ENCODE results near the gene EFNA5. TPM values are rescaled to one million over a fixed set of nuclear protein-coding genes. Genes with fewer than 3 reads are reported as not detected.
"Not testable (repeated sequence)": the region's sequence is repeated elsewhere in the genome, so short reads cannot be mapped to it uniquely, and the experiment has no call there.

EFNA5 gene
- total RNA-seq, 2 experiments from 2014 or later: not detected

GRCh38 chr5:107436201-107436600 lies 234.5 kb downstream of the EFNA5 start:
- Histone ChIP-seq H3K27ac (ENCODE audit: low read depth in 1 of 2, low read length in 2 of 2) (no peak overlapping the region), H3K9me3 (ENCODE audit: control insufficient read depth in 1 of 2, insufficient read depth in 1 of 2, low read length in 2 of 2) (no peaks in the 10 kb centered on the region), H3K27me3 (ENCODE audit: control insufficient read depth in 1 of 2, insufficient read depth in 2 of 2, low read length in 2 of 2) (no peaks in the 10 kb centered on the region), H3K36me3 (ENCODE audit: insufficient read depth, low read length) (no peaks in the 10 kb centered on the region), H3K4me1 (ENCODE audit: insufficient read depth, low read length) (no peaks in the 10 kb centered on the region), H3K4me3 (ENCODE audit: low read length) (no peak overlapping the region)
- H3K4me3 Mint-ChIP-seq: no peak overlapping the region
- peaks cover 5% of the 10 kb centered on the region for H3K9me3 Mint-ChIP-seq
- H3K27ac Mint-ChIP-seq: no peak overlapping the region
- H3K36me3 Mint-ChIP-seq (ENCODE audit: low read depth): no peaks in the 10 kb centered on the region
- intact Hi-C loops (cut with DNase I, micrococcal nuclease): no loop called here
- no peak for TF ChIP-seq CTCF (IDR thresholded peaks at IDR 0.05)
- no peaks in the 10 kb centered on the region for H3K4me1 Mint-ChIP-seq (ENCODE audit: low read depth)
- ChIA-PET POLR2A (no interaction called here), CTCF (no interaction called here)
- no peak for ATAC-seq (ENCODE audit: poor library complexity)
- no peak for DNase-seq
- no peaks in the 10 kb centered on the region for H3K27me3 Mint-ChIP-seq

DNA sequence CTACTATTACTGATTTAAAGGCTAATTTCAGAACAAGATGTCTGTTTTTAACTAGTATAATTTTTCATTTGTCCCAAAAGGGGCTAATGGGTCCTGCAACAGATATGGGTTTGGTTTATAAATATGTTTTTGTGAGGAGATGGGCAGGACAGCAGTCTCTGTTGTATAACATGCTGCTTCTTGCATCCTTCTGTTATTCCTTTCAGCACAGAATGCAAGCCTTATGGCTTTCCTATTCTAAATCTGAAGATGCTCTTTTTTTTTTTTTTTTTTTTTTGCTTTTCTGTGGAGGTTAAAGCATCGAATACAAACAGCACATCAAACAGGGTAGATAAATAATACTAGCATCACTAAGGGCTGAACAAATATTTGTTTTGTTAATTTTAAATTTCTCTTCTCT lies 235.7 kb downstream of the EFNA5 start:
- no peaks in the 10 kb centered on the region for H3K27me3 ChIP-seq (ENCODE audit: control insufficient read depth in 1 of 2, insufficient read depth in 2 of 2, low read length in 2 of 2)
- no peaks in the 10 kb centered on the region for H3K27me3 Mint-ChIP-seq
- POLR2A ChIA-PET: no interaction called here
- no peak overlapping the region for H3K4me3 ChIP-seq (ENCODE audit: low read length)
- no peak for DNase-seq
- no peaks in the 10 kb centered on the region for H3K4me1 Mint-ChIP-seq (ENCODE audit: low read depth)
- no peak for ATAC-seq (ENCODE audit: poor library complexity)
- H3K9me3 Mint-ChIP-seq: peaks cover 5% of the 10 kb centered on the region
- CTCF ChIA-PET: interaction anchor here (1.2 kb wide), 1 partner anchor 19 kb away, joined by 3 read pairs; no protein-coding TSS in a partner anchor
- no peaks in the 10 kb centered on the region for H3K36me3 ChIP-seq (ENCODE audit: insufficient read depth, low read length)
- H3K4me3 Mint-ChIP-seq: no peak overlapping the region
- no peaks in the 10 kb centered on the region for H3K4me1 ChIP-seq (ENCODE audit: insufficient read depth, low read length)
- intact Hi-C loops (cut with DNase I, micrococcal nuclease): no loop called here
- no peaks in the 10 kb centered on the region for H3K36me3 Mint-ChIP-seq (ENCODE audit: low read depth)
- H3K27ac Mint-ChIP-seq: no peak overlapping the region
- no peaks in the 10 kb centered on the region for H3K9me3 ChIP-seq (ENCODE audit: control insufficient read depth in 1 of 2, insufficient read depth in 1 of 2, low read length in 2 of 2)
- no peak for TF ChIP-seq CTCF (IDR thresholded peaks at IDR 0.05)
- H3K27ac ChIP-seq (ENCODE audit: low read depth in 1 of 2, low read length in 2 of 2): no peak overlapping the region

DNA sequence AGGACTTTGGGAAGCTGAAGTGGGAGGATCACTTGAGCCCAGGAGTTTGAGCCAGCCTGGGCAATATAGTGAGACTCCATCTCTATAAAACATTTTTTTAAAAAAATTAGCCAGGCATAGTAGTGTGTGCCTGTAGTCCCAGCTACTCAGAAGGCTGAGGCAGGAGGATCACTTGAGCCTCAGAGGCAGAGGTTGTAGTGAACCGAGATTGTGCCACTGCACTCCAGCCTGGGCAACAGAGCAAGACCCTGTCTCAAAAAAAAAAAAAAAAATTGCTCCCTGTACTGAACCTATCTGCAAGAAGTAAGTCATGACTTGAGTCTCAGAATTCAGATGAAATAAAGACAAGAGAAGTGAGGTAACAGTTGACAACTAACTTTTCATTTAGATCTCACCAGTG lies 237.1 kb downstream of the EFNA5 start:
- H3K27me3 Mint-ChIP-seq; H3K27ac Mint-ChIP-seq; H3K4me3 Mint-ChIP-seq; H3K9me3 ChIP-seq (ENCODE audit: control insufficient read depth in 1 of 2, insufficient read depth in 1 of 2, low read length in 2 of 2); DNase-seq; H3K36me3 Mint-ChIP-seq (ENCODE audit: low read depth); H3K36me3 ChIP-seq (ENCODE audit: insufficient read depth, low read length); H3K4me1 ChIP-seq (ENCODE audit: insufficient read depth, low read length); H3K4me1 Mint-ChIP-seq (ENCODE audit: low read depth); ATAC-seq (ENCODE audit: poor library complexity); POLR2A ChIA-PET; H3K27ac ChIP-seq (ENCODE audit: low read depth in 1 of 2, low read length in 2 of 2); H3K9me3 Mint-ChIP-seq; intact Hi-C loops (cut with DNase I, micrococcal nuclease); H3K27me3 ChIP-seq (ENCODE audit: control insufficient read depth in 1 of 2, insufficient read depth in 2 of 2, low read length in 2 of 2); H3K4me3 ChIP-seq (ENCODE audit: low read length): not testable (repeated sequence)
- CTCF ChIA-PET: interaction anchor here (1.2 kb wide), 2 partner anchors 9 to 21 kb away, joined by 3 read pairs; no protein-coding TSS in a partner anchor

DNA sequence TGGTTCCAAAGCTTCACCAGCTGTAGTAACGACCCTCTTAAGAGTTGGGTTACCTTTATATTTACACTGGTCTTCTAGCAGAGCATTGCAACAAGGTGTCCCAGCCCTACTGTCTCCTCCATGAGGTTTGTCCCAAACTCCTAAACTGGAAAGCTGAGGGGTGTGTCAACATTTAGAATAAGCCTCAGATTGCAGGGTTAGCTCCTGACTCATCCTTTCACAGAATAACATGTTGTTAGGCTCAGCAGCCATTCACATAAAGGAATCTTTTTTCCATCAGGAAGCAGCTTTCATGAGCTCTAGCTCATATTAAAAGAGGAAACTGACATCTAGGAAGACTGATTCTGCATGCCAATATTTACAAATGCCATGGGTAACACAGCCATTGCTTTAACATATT lies 238.7 kb downstream of the EFNA5 start:
- Histone ChIP-seq H3K9me3 (ENCODE audit: control insufficient read depth in 1 of 2, insufficient read depth in 1 of 2, low read length in 2 of 2) (no peaks in the 10 kb centered on the region), H3K4me1 (ENCODE audit: insufficient read depth, low read length) (no peaks in the 10 kb centered on the region), H3K4me3 (ENCODE audit: low read length) (no peak overlapping the region), H3K27ac (ENCODE audit: low read depth in 1 of 2, low read length in 2 of 2) (no peak overlapping the region), H3K27me3 (ENCODE audit: control insufficient read depth in 1 of 2, insufficient read depth in 2 of 2, low read length in 2 of 2) (no peaks in the 10 kb centered on the region), H3K36me3 (ENCODE audit: insufficient read depth, low read length) (no peaks in the 10 kb centered on the region)
- POLR2A ChIA-PET: no interaction called here
- Mint-ChIP-seq H3K27ac (no peak overlapping the region), H3K9me3 (no peaks in the 10 kb centered on the region), H3K27me3 (no peaks in the 10 kb centered on the region), H3K4me3 (no peak overlapping the region), H3K4me1 (ENCODE audit: low read depth) (no peaks in the 10 kb centered on the region), H3K36me3 (ENCODE audit: low read depth) (no peaks in the 10 kb centered on the region)
- intact Hi-C loops (cut with DNase I, micrococcal nuclease): no loop called here
- ATAC-seq (ENCODE audit: poor library complexity): no peak
- TF ChIP-seq CTCF (IDR thresholded peaks at IDR 0.05): no peak
- CTCF ChIA-PET: no interaction called here
- no peak for DNase-seq

Data from CD4-positive, alpha-beta T cell (primary cell).